Ovary (tissue), 9 donors: Measurements from ENCODE around the gene RYR3. TPM values are rescaled to one million over a fixed set of nuclear protein-coding genes. Genes with fewer than 3 reads are reported as not detected.

Source experiments
- DNase-seq, 5 donors: peaks; one replicate each; pipeline ENCODE4 v3.0.0-alpha.2; 2019 to 2020
- H3K27ac ChIP-seq, 2 donors: fragments of 200-600 bp; one replicate each; pipeline versions ENCODE4 v1.5.1 to v1.8.0; 2019 to 2022
- H3K27me3 ChIP-seq: fragments of 200-600 bp; one replicate; pipeline ENCODE4 v1.8.0; 2022
- H3K36me3 ChIP-seq: fragments of 200-600 bp; sonication (generic); one replicate; pipeline ENCODE4 v1.5.1; 2019
- H3K4me1 ChIP-seq: one replicate; pipeline ENCODE4 v1.8.1; 2013; ENCODE audit warnings: mild to moderate bottlenecking, moderate library complexity; ENCODE audit not compliant: insufficient read depth
- H3K4me3 ChIP-seq: fragments of 200-600 bp; sonication (generic); one replicate; pipeline ENCODE4 v1.5.1; 2017
- H3K9me3 ChIP-seq, 2 donors: fragments of 200-600 bp in 1 of 2; sonication (generic) in 1 of 2; one replicate each; pipeline versions ENCODE4 v1.5.1 to v1.8.1; 2013 to 2019; ENCODE audit warnings: mild to moderate bottlenecking in 1 of 2, moderate library complexity in 1 of 2
- CTCF ChIP-seq, 3 donors: fragments of 450-650 bp in 2 of 3; fragments of 200-600 bp in 1 of 3; IDR thresholded peaks; one replicate each; pipeline versions ENCODE4 v1.5.1 to v1.8.0; 2016 to 2022; ENCODE audit warnings: antibody characterized with exemption in 3 of 3, mild to moderate bottlenecking in 1 of 3
- EP300 ChIP-seq: sonication (generic); formaldehyde crosslinking; IDR thresholded peaks from one replicate; pipeline ENCODE4 v1.6.1; 2017; ENCODE audit warnings: antibody characterized with exemption
- POLR2A ChIP-seq: fragments of 450-650 bp; IDR thresholded peaks from one replicate; pipeline ENCODE4 v1.6.1; 2017; ENCODE audit warnings: antibody characterized with exemption, mild to moderate bottlenecking, moderate library complexity
- WGBS, 3 donors: extraction: QIAGEN DNeasy Blood & Tissue Kit in 1 of 3; methylation state at CpG; one replicate each; pipeline versions ENCODE4 v1.1.5 to v1.1.7; 2013 to 2017; 5-methylcytosine and 5-hydroxymethylcytosine counted together
- intact Hi-C, 4 donors: fragments of 100-400 bp; cut with DNase I; formaldehyde crosslinking; loops; one replicate each; pipeline versions ENCODE4 v1.11.0 to v1.15.1; 2022 to 2023
- polyA plus RNA-seq, 2 donors: library from polyadenylated mRNA; stranded (reverse); fragments of 200-250 nt in 1 of 2; fragments of 350-450 nt in 1 of 2; fragmentation: Illumina TruSeq in 1 of 2; extraction: RNeasy Lipid Tissue Mini Kit (QIAGEN cat#74804) in 1 of 2; gene quantifications; one replicate each; pipeline ENCODE4 v1.2.3, GENCODE V29; 2013 to 2014
- total RNA-seq, 7 donors: library from RNA; depleted of rRNA in 2 of 7; stranded (reverse); fragments of >200 nt in 2 of 7; fragmentation: NEBNext Ultra II Directional in 3 of 7; extraction: Animal tissue kit (Norgen Biotek cat#: 25700) in 3 of 7; gene quantifications; one replicate each; pipeline versions ENCODE4 v1.1.0 to v1.2.4, GENCODE V29; 2016 to 2023
- donor health status: DM: no; HTN: no; CAD: no; lungs with moderate emphysema.
- donor health status: DM: no; HTN: no; CAD: no.
- donor health status: Bipolar disorder and iron deficiency.
- donor health status: DM: yes; HTN: yes; CAD: no.
- donor health status: DM: no; HTN: no; CAD: no.
- donor health status: DM: yes; HTN: yes; CAD: no.

The RYR3 gene
- total and polyA plus RNA-seq, 9 donors: 0.52 to 6.0 (median 0.96) TPM

- intact Hi-C loops: no loop called here
- no peak for DNase-seq
- Histone ChIP-seq H3K4me1 (no peaks in the 10 kb centered on the region), H3K9me3 (no peaks in the 10 kb centered on the region), H3K36me3 (no peaks in the 10 kb centered on the region), H3K4me3 (no peak overlapping the region), H3K27me3 (no peaks in the 10 kb centered on the region), H3K27ac (no peak overlapping the region)
- no peak for TF ChIP-seq EP300
- TF ChIP-seq POLR2A: no peak
- no peak for TF ChIP-seq CTCF (IDR thresholded peaks at IDR 0.05)
- WGBS, 3 donors: 67 to 72% (median 70%) methylated on average over 4 of the region's 4 CpGs
These were observed 511.7 kb downstream of the RYR3 start for GRCh38 chr15:33822479-33822878.

- Histone ChIP-seq H3K4me3 (no peak overlapping the region), H3K4me1 (no peaks in the 10 kb centered on the region), H3K27me3 (no peaks in the 10 kb centered on the region), H3K9me3 (no peaks in the 10 kb centered on the region), H3K27ac (no peak overlapping the region), H3K36me3 (no peaks in the 10 kb centered on the region)
- TF ChIP-seq EP300 (no peak), POLR2A (no peak), CTCF (IDR thresholded peaks at IDR 0.05) (no peak)
- intact Hi-C loops: no loop called here
- WGBS, 3 donors: 74 to 78% (median 75%) methylated on average over 3 of the region's 3 CpGs
- DNase-seq: no peak
These were observed 512.4 kb downstream of the RYR3 start for GRCh38 chr15:33823119-33823518.

- Histone ChIP-seq H3K4me3 (no peak overlapping the region), H3K36me3 (no peaks in the 10 kb centered on the region), H3K27ac (no peak overlapping the region), H3K4me1 (no peaks in the 10 kb centered on the region), H3K9me3 (peaks cover 0 to 5% of the 10 kb centered on the region in 2 donors), H3K27me3 (no peaks in the 10 kb centered on the region)
- no peak for DNase-seq
- intact Hi-C loops: no loop called here
- 88 to 93% (median 90%) methylated on average over 8 of the region's 8 CpGs for WGBS, 3 donors
- TF ChIP-seq EP300 (no peak), CTCF (IDR thresholded peaks at IDR 0.05) (no peak), POLR2A (no peak)
These were observed 514.7 kb downstream of the RYR3 start for GRCh38 chr15:33825453-33825852.

GRCh38 chr15:33826201-33826600 lies 515.4 kb downstream of the RYR3 start:
- no peak overlapping the region for H3K27ac ChIP-seq

More at GRCh38 chr15:33826201-33826600, 515.4 kb downstream of the RYR3 start:
- H3K4me1 ChIP-seq: no peaks in the 10 kb centered on the region
- no peaks in the 10 kb centered on the region for H3K27me3 ChIP-seq
- H3K9me3 ChIP-seq: peaks cover 0 to 5% of the 10 kb centered on the region in 2 donors
- 54 to 83% (median 74%) methylated on average over 4 of the region's 4 CpGs for WGBS, 3 donors
- H3K36me3 ChIP-seq: no peaks in the 10 kb centered on the region
- intact Hi-C loops: no loop called here
- no peak for DNase-seq
- no peak overlapping the region for H3K4me3 ChIP-seq
- TF ChIP-seq POLR2A (no peak), CTCF (IDR thresholded peaks at IDR 0.05) (no peak), EP300 (no peak)
